SK-N-SH (cell line): ENCODE results near the gene TRIP6. TPM values are rescaled to one million over a fixed set of nuclear protein-coding genes. Genes with fewer than 3 reads are reported as not detected.
A peak's percentile ranks its signal among the peaks of the same experiment; 100 is the strongest.

Experiments used
- CTCF ChIA-PET: fragments of 300-600, 350-600 bp; formaldehyde crosslinking; extraction: SDS; loops from one replicate; lab custom pipeline; 2021; lab: Yijun Ruan, JAX
- POLR2A ChIA-PET: fragments of 350-600 bp; sonication (Branson Sonifier 250); formaldehyde crosslinking; extraction: SDS; loops from one replicate; lab custom pipeline; 2020; ENCODE audit warnings: antibody characterized with exemption, inconsistent platforms; lab: Yijun Ruan, JAX
- DNase-seq: peaks from one replicate; pipeline ENCODE4 v3.0.0; 2012
- H2AFZ ChIP-seq: fragments of 200-600 bp; sonication (generic); 2 replicates; pipeline ENCODE4 v1.8.1; 2016; ENCODE audit warnings: antibody characterized with exemption, mild to moderate bottlenecking, low read depth
- H3F3A ChIP-seq: fragments of 200-600 bp; sonication (generic); replicated peaks from 2 replicates; pipeline ENCODE3; 2016; ENCODE audit warnings: antibody characterized with exemption, mild to moderate bottlenecking; ENCODE audit not compliant: insufficient read depth
- H3K27ac ChIP-seq, 2 experiments: fragments of 200-500 bp in 1 of 2; fragments of 200-600 bp in 1 of 2; sonication (Bioruptor generic) in 1 of 2; sonication (generic), shearing (Covaris generic) in 1 of 2; 2 replicates each; pipeline versions ENCODE4 v1.5.1 to v1.6.1; 2014 to 2016; ENCODE audit warnings: low read depth in 2 of 2, inconsistent platforms in 1 of 2, low read length in 1 of 2, mild to moderate bottlenecking in 1 of 2, mixed read lengths in 1 of 2
- H3K27me3 ChIP-seq: fragments of 200-600 bp; sonication (generic), shearing (Covaris generic); 2 replicates; pipeline ENCODE4 v1.6.1; 2016; ENCODE audit warnings: mixed run types; ENCODE audit not compliant: insufficient read depth
- H3K36me3 ChIP-seq, 2 experiments: fragments of 200-500 bp in 1 of 2; fragments of 200-600 bp in 1 of 2; sonication (Bioruptor generic) in 1 of 2; sonication (generic) in 1 of 2; replicated peaks in 1 of 2; 2 replicates each; pipeline versions ENCODE3 to v1.5.1; 2014 to 2016; ENCODE audit warnings: low read length in 1 of 2, mild to moderate bottlenecking in 1 of 2; ENCODE audit not compliant: insufficient read depth in 2 of 2, control insufficient read depth in 1 of 2
- H3K4me1 ChIP-seq, 2 experiments: fragments of 200-500 bp in 1 of 2; fragments of 200-600 bp in 1 of 2; sonication (Bioruptor generic) in 1 of 2; sonication (generic), shearing (Covaris generic) in 1 of 2; 2 replicates each; pipeline versions ENCODE4 v1.5.1 to v1.6.1; 2014 to 2016; ENCODE audit warnings: low read depth in 1 of 2, low read length in 1 of 2, mixed run types in 1 of 2; ENCODE audit not compliant: insufficient read depth in 2 of 2, control insufficient read depth in 1 of 2
- H3K4me2 ChIP-seq: fragments of 200-600 bp; sonication (generic), shearing (Covaris generic); 2 replicates; pipeline ENCODE4 v1.6.1; 2017; ENCODE audit warnings: mixed run types
- H3K4me3 ChIP-seq, 2 experiments: fragments of 200-500 bp in 1 of 2; fragments of 200-600 bp in 1 of 2; sonication (Bioruptor generic) in 1 of 2; sonication (generic), shearing (Covaris generic) in 1 of 2; 2 replicates each; pipeline versions ENCODE4 v1.5.1 to v1.8.1; 2014 to 2016; ENCODE audit warnings: low read depth in 2 of 2, inconsistent platforms in 1 of 2, low read length in 1 of 2, mild to moderate bottlenecking in 1 of 2, mixed read lengths in 1 of 2, moderate library complexity in 1 of 2
- H3K79me2 ChIP-seq: fragments of 200-600 bp; sonication (generic); 2 replicates; pipeline ENCODE4 v1.8.1; 2017; ENCODE audit warnings: mild to moderate bottlenecking; ENCODE audit not compliant: insufficient read depth
- H3K9ac ChIP-seq: fragments of 200-600 bp; sonication (generic); 2 replicates; pipeline ENCODE4 v1.6.1; 2017; ENCODE audit warnings: mixed run types
- H3K9me2 ChIP-seq: fragments of 200-600 bp; sonication (generic); 2 replicates; pipeline ENCODE4 v1.6.1; 2017; ENCODE audit warnings: mixed run types
- H3K9me3 ChIP-seq: fragments of 200-600 bp; sonication (generic); 2 replicates; pipeline ENCODE4 v1.6.1; 2017; ENCODE audit warnings: mixed run types, mild to moderate bottlenecking, moderate library complexity
- H4K20me1 ChIP-seq: fragments of 200-600 bp; sonication (generic); 2 replicates; pipeline ENCODE4 v1.6.1; 2017; ENCODE audit warnings: mild to moderate bottlenecking, mixed run types; ENCODE audit not compliant: insufficient read depth
- CHD2 ChIP-seq: fragments of 150-350 bp; IDR thresholded peaks from 2 replicates; pipeline ENCODE4 v1.6.1; 2018; ENCODE audit warnings: low read length; ENCODE audit not compliant: partially characterized antibody
- CTCF ChIP-seq: fragments of 200-600 bp; sonication (generic); IDR thresholded peaks from 2 replicates; pipeline ENCODE4 v1.6.1; 2017; ENCODE audit warnings: antibody characterized with exemption, mild to moderate bottlenecking, moderate library complexity
- ELF1 ChIP-seq: IDR thresholded peaks from 2 replicates; pipeline ENCODE4 v1.4.0; 2012
- FOSL2 ChIP-seq: IDR thresholded peaks from 2 replicates; pipeline ENCODE4 v1.4.0; 2012; ENCODE audit warnings: low read depth, mild to moderate bottlenecking, moderate library complexity, borderline replicate concordance
- FOXJ3 ChIP-seq: sonication (generic); formaldehyde crosslinking; IDR thresholded peaks from 2 replicates; pipeline ENCODE4 v1.5.1; 2020; ENCODE audit warnings: mild to moderate bottlenecking, missing genetic modification reagents
- GABPA ChIP-seq: IDR thresholded peaks from 2 replicates; pipeline ENCODE4 v1.4.0; 2012; ENCODE audit warnings: low read depth, mild to moderate bottlenecking
- MAX ChIP-seq: IDR thresholded peaks from 2 replicates; pipeline ENCODE4 v1.4.0; 2012; ENCODE audit warnings: low read depth
- MXI1 ChIP-seq: IDR thresholded peaks from 2 replicates; pipeline ENCODE4 v1.6.1; 2012; ENCODE audit warnings: mild to moderate bottlenecking, low read depth, low read length, improper control_type of control experiment
- NFIC ChIP-seq: IDR thresholded peaks from 2 replicates; pipeline ENCODE4 v1.4.0; 2012; ENCODE audit warnings: borderline replicate concordance
- NRF1 ChIP-seq: IDR thresholded peaks from 2 replicates; pipeline ENCODE4 v1.6.1; 2012; ENCODE audit warnings: low read depth, mild to moderate bottlenecking, low read length
- PBX3 ChIP-seq: IDR thresholded peaks from 2 replicates; pipeline ENCODE4; 2012
- POLR2AphosphoS5 ChIP-seq: IDR thresholded peaks from 2 replicates; pipeline ENCODE4 v1.6.1; 2012; ENCODE audit warnings: low read depth, low read length
- RAD21 ChIP-seq: IDR thresholded peaks from 2 replicates; pipeline ENCODE4 v1.6.1; 2012; ENCODE audit warnings: mild to moderate bottlenecking, low read length
- REST ChIP-seq: IDR thresholded peaks from 2 replicates; pipeline ENCODE4 v1.6.1; 2012; ENCODE audit warnings: mild to moderate bottlenecking, low read depth, low read length, moderate library complexity
- SIN3A ChIP-seq: IDR thresholded peaks from 2 replicates; pipeline ENCODE4 v1.6.1; 2012; ENCODE audit warnings: low read depth, mild to moderate bottlenecking, low read length, moderate library complexity, borderline replicate concordance
- SMC3 ChIP-seq: IDR thresholded peaks from 2 replicates; pipeline ENCODE4 v1.6.1; 2012; ENCODE audit warnings: low read depth, low read length, improper control_type of control experiment
- TAF1 ChIP-seq: IDR thresholded peaks from 2 replicates; pipeline ENCODE4 v1.6.1; 2012; ENCODE audit warnings: low read depth, mild to moderate bottlenecking, low read length, moderate library complexity, borderline replicate concordance
- USF1 ChIP-seq: IDR thresholded peaks from 2 replicates; pipeline ENCODE4 v1.4.0; 2012; ENCODE audit warnings: low read depth, borderline replicate concordance
- ZBTB33 ChIP-seq: IDR thresholded peaks from 2 replicates; pipeline ENCODE4 v1.4.0; 2012; ENCODE audit warnings: low read depth, borderline replicate concordance
- WGBS: methylation state at CpG from one replicate; pipeline ENCODE4 v1.1.6; 2017; ENCODE audit warnings: low lambda C conversion rate; 5-methylcytosine and 5-hydroxymethylcytosine counted together
- polyA plus RNA-seq, 3 experiments: library from polyadenylated mRNA; depleted of rRNA; stranded (reverse); fragments of >200 nt; gene quantifications; 2 replicates each; pipeline ENCODE4 v1.2.3, GENCODE V29; 2012

The TRIP6 gene
- polyA plus RNA-seq, 1 of the 3 experiments (the other 2 are of a cell fraction), result 6.5 TPM

- H3K4me2 ChIP-seq, result peak within 1 kb of the TSS; percentile 98
- no peaks in the 10 kb centered on the region for H4K20me1 ChIP-seq
- H3K9ac ChIP-seq, result peak within 1 kb of the TSS; percentile 84
- DNase-seq, result peak; percentile 100
- WGBS, result 7% methylated on average over 25 of the region's 71 CpGs
- H3K4me1 ChIP-seq, result peaks cover 7% of the 10 kb centered on the region in 2 experiments; a peak in 2 of 4 replicates
- no peaks in the 10 kb centered on the region for H3K9me3 ChIP-seq
- H3K27ac ChIP-seq, result peak within 1 kb of the TSS in 1 of 2 experiments; percentile 3; a peak in 1 of 4 replicates
- H2AFZ ChIP-seq, result peak within 1 kb of the TSS; percentile 93
- peaks cover 20% of the 10 kb centered on the region; the same call in 1 of the 2 replicates for H3K79me2 ChIP-seq
- peak within 1 kb of the TSS; percentile 62 to 87 for H3K4me3 ChIP-seq
- H3F3A ChIP-seq, result no peaks in the 10 kb centered on the region
- H3K36me3 ChIP-seq, result no peaks in the 10 kb centered on the region
- no peaks in the 10 kb centered on the region for H3K27me3 ChIP-seq
- no peaks in the 10 kb centered on the region for H3K9me2 ChIP-seq
- no peak for TF ChIP-seq FOXJ3 (CRISPR knock-in tag)
- 0 out of 2 replicates have a peak, but pooled peaks have one; percentile 12 for TF ChIP-seq REST
- TF ChIP-seq CTCF, result peak; percentile 99
- TF ChIP-seq RAD21, result peak; percentile 99
- TF ChIP-seq GABPA, result no peak; the same call in 1 of the 2 replicates
- TF ChIP-seq MXI1, result peak; percentile 100
- TF ChIP-seq SIN3A, result peak; percentile 96
- peak; percentile 51; the same call in 1 of the 2 replicates for TF ChIP-seq ELF1
- TF ChIP-seq PBX3, result 0 out of 2 replicates have a peak, but pooled peaks have one; percentile 12
- TF ChIP-seq POLR2AphosphoS5, result peak; percentile 66
- TF ChIP-seq FOSL2, result no peak
- TF ChIP-seq CHD2, result peak; percentile 82
- TF ChIP-seq USF1, result peak; percentile 48; the same call in 1 of the 2 replicates
- TF ChIP-seq TAF1, result peak; percentile 52; the same call in 1 of the 2 replicates
- TF ChIP-seq NFIC, result no peak
- peak; percentile 100 for TF ChIP-seq MAX
- peak; percentile 96 for TF ChIP-seq SMC3
- peak; percentile 9; the same call in 1 of the 2 replicates for TF ChIP-seq ZBTB33
- TF ChIP-seq NRF1, result peak; percentile 17; the same call in 1 of the 2 replicates
- POLR2A ChIA-PET, result interaction anchor here (0.6 to 2.9 kb wide), 12 partner anchors 9 to 424 kb away, joined by 3 to 30 read pairs (median 6); partner anchors contain the start of genes ACTL6B, EPHB4, POP7 and SRRT
- CTCF ChIA-PET, result interaction anchor here (0.6 to 19.3 kb wide), 69 partner anchors 9 to 445 kb away, joined by 3 to 398 read pairs (median 5); partner anchors contain the start of genes ACHE, ACTL6B, EPHB4 and EPO
Measured at GRCh38 chr7:100852048-100852872, 14.9 kb upstream of the TRIP6 start, which contains the start of gene SLC12A9. SLC12A9 (plus strand) TSS chr7:100852713; CDS start chr7:100854198, 1,485 bp downstream.
